Right renal pelvis (tissue), 4 donors: ENCODE data around the gene MARCHF9. TPM values are rescaled to one million over a fixed set of nuclear protein-coding genes. Genes with fewer than 3 reads are reported as not detected.
"Not testable (repeated sequence)": the region's sequence is repeated elsewhere in the genome, so short reads cannot be mapped to it uniquely, and the experiment has no call there.

ENCODE experiments used
- DNase-seq, 4 donors: peaks; one replicate each; pipeline ENCODE4 v3.0.0-alpha.2; 2013; ENCODE audit warnings: low read depth in 4 of 4, low spot score in 3 of 4, missing footprints in 1 of 4
- polyA plus RNA-seq, 4 donors: library from polyadenylated mRNA; unstranded; fragments of 120-200 nt; gene quantifications; one replicate each; pipeline ENCODE4 v1.2.1, GENCODE V29; 2013; ENCODE audit not compliant: insufficient read length in 4 of 4

Gene MARCHF9
- polyA plus RNA-seq, 4 donors, result 17.7 to 21.0 (median 19.4) TPM

DNA sequence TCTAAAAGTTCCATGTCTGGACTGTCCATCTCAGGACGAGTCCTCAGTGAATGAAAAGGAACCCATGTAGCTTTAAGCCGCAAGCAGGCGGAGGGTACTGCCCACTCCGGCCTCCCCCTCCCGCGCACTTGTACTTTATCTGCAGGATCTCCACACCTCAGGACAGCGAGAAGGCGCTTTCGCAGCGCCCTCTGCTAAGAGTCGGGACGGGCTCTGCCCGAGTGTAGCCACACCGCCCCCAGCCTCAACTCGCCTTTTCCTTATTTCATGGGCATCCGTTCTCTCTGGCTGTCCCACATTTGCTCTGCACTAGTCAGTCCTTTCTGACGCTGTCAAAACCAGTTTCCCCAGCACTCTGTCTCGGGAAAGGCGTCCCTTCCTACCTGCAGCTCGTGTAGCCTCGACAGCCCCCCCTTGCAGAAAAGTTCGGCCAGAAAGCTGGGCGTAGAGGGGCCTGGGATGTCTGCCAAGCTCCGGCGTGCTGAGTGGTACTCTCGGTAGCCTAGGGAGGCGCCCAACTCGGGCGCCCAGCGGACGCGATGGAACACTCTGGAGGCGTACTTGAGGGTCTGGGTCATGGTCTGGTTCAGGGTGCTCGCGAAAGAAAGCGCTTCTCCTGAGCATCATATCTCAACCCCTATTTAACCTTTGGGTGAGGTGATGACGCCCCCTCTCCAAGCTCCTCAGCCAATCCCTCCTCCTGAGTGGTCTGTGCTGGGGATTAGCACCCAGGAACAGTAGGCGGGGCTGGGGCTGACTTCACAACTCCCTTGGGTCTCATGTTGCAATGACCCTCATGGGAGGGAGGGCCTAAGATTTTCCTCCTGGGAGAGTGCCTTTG is 11.8 kb downstream of the MARCHF9 start, which contains the start of gene CYP27B1:
Gene CYP27B1, minus strand, starts transcription at position 615 of the 841 bp plus-strand sequence. Its CDS starts 37 bp downstream, at position 578.
- no peak for DNase-seq

DNA sequence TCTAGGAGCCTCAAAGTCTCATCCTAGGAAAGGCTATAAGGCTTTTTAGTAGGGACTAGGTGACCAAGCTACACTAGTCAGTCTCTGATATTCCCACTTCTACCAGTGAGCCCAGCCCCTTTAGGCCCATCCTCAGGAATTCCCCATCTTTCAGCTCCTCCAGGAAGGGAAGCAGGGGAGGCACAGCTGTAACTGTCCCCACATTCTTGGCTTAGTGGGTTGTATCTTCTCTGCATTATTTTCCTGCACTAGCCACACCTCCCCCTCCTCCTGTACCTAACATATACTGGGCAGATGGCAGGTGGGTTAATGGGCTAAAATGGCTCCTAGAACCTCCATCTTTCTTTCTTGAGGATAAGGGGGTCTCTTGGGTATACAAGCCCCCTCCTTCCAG is 12.4 kb downstream of the MARCHF9 start:
- no peak for DNase-seq

DNA sequence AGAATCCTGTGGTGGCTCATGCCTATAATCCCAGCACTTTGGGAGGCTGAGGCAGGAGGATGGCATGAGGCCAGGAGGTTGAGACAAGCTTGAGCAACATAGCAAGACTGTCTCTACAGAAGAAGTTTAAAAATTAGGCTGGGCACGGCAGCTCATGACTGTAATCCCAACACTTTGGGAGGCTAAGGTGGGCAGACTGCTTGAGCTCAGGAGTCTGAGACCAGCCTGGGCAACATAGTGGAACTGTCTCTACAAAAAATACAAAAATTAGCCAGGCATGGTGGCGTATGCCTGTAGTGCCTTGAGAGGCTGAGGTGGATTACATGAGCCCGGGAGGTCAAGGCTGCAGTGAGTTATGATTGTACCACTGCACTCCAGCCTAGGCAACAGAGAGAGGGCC is 13.0 kb downstream of the MARCHF9 start:
- DNase-seq, result no peak

DNA sequence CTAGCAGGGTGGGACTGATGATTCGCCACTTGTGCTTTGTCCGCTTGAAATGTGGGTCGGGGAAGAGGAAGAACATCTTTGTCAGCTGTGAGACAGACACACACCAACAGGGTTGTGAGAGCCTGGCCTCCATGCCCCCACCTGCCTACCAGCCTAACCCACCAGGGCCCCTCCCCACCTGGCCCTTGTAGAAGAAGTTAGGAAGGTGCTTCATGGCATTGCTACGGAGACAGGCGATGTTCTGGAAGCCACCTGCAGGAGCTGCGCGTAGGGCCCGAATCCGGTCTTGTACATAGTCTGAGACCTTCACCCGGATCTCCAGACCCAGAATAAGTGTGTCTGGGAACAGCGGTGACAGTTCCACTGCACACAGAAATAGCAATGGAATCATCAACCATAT is 14.7 kb downstream of the MARCHF9 start:
- DNase-seq, result no peak

DNA sequence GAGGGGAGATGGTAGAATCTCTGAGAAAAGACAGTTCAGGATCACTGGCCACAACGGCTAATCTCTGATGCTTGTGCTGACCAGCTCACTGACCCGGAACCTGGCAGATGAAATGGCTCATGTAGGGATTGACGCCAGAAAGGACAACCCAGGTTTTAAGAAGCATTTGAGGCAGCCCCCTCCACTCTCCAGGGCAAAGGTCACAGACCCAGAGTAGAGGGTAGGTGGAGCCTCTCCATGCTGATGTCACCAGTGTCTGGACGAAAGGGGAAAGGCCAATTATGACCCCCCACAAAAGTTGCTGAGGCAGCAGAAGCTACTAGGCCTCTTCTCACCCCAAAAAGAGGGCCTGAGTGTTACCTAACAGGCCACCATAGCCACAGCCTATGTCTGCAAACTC is 15.8 kb downstream of the MARCHF9 start:
- no peak for DNase-seq

DNA sequence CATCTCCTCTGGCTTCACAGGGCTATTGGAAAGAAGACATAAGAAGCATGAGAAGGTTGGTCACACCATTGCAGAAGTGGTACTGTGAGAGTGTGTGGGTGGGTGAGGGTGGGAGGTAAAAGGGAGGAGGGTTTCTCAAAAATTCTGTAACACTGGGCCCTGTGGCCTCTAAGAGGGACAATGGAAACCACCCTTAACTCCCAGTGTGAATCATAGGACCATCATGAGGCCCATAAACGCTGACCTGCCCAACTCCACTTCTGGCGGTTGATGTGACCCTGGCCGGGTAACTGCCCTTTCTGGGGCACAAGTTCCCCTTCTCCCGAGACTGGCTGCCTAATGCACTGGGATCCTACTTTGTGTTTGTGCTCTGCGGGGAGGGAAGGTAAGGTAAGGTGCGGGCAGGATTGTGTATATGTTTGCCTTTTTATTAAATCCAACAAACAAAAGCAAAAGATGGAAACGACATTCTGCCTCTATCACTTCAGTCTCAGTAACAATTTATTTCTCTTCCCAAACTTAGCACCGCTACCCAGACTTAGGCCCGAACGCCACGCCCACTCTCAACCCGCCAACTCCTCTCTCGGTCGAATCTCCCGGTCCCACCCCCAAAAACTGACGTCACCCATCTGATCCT is 16.5 kb downstream of the MARCHF9 start:
- peak in 2 of 4 donors; percentile 76 to 87 for DNase-seq

DNA sequence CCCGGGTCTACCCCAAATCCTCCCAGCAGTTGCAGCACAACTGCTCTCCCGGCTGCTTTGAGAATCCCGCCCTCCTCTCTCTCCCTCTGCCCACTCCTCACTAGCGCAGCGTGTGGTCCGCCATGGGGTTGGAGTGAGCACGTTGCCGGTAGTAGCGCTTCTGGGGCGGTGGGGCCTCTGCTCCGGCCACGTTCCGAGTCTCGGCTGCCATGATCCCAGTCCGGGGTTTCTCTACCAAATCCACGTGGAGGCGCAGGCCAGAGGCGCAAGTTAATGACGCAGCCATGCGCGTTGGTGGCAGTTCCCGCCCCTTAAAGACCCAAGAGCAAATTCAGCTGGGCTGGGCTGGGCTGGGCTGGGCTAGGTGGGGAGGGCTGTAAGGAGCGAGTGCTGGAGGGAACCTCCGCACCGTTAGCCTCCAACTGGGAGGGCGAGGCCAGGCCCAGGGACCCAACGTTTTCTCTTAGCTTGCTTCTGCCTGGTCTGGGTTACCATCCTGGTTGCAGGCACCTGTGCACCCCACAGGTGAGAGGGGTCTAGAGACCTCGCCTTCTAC is 17.0 kb downstream of the MARCHF9 start, which contains the start of gene METTL1:
Gene METTL1, minus strand, starts transcription at position 233 of the 556 bp plus-strand sequence. Its CDS starts 22 bp downstream, at position 211.
- peak; percentile 93 to 98 (median 96) for DNase-seq

DNA sequence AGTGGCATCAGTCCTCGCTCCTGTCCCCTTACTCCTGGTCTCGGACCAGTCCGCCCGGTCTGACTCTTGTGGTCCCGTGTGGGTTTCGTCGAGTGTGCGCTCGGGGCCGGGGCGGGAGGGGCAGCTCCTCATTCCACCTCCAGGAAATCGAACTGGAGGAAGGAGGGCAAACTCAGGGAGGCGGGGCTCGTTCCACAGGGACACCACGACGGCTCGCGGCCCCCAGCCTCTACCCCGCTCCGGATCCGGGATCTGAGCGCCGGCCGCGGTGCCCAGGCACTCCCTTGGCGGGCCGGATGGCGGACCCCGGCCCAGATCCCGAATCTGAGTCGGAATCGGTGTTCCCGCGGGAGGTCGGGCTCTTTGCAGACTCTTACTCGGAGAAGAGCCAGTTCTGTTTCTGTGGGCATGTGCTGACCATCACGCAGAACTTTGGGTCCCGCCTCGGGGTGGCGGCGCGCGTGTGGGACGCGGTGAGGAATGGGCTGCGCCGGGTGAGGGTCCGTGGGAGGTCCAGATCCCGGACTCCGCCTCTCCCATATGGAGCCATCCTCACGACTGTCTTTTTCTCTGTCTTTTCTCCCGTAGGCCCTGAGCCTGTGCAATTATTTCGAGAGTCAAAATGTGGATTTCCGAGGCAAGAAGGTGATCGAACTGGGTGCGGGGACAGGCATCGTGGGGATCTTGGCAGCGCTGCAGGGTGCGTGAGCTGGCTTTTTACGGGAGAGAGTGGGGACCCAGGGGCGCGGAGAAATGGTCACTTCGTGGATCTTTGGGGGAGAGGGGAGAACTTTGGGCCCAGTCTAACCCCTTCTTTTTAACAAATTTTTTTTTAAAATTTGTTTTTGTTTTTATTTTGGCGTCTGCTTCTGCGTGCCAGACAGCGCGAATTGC is 17.8 kb downstream of the MARCHF9 start, which contains the start of gene EEF1AKMT3:
Gene EEF1AKMT3, plus strand, starts transcription at position 186 of the 894 bp plus-strand sequence. Its CDS starts 111 bp downstream, at position 297.
- DNase-seq, result no peak

DNA sequence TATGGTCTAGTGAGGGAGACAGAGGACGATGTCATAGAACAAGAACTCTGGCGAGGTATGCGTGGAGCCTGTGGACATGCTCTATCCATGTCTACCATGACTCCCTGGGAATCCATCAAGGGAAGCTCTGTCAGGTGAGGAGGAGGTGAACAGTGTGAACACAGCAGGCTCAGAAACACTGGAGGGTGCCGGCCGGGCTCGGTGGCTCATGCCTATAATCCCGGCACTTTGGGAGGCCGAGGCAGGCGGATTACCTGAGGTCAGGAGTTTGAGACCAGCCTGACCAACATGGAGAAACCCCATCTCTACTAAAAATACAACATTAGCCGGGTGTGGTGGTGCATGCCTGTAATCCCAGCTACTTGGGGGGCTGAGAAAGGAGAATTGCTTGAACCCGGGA is 19.7 kb downstream of the MARCHF9 start:
- not testable (repeated sequence) for DNase-seq

DNA sequence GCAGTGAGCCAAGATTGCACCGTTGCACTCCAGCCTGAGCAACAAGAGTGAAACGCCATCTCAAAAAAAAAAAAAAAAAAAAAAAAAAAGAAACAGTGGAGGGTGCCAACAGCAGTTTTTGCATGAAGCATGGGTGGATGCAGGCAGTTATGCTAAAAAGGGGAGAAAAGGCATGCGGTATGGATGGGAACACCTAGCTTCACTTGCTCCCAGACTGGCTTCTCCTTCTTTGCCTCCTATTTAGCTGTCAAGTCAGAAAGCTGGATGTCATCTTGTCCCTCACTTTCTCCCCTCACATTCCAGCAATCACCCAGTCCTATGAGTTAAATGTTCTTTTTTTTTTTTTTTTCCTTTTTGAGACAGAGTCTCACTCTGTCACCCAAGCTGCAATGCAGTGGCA is 20.1 kb downstream of the MARCHF9 start:
- no peak for DNase-seq

DNA sequence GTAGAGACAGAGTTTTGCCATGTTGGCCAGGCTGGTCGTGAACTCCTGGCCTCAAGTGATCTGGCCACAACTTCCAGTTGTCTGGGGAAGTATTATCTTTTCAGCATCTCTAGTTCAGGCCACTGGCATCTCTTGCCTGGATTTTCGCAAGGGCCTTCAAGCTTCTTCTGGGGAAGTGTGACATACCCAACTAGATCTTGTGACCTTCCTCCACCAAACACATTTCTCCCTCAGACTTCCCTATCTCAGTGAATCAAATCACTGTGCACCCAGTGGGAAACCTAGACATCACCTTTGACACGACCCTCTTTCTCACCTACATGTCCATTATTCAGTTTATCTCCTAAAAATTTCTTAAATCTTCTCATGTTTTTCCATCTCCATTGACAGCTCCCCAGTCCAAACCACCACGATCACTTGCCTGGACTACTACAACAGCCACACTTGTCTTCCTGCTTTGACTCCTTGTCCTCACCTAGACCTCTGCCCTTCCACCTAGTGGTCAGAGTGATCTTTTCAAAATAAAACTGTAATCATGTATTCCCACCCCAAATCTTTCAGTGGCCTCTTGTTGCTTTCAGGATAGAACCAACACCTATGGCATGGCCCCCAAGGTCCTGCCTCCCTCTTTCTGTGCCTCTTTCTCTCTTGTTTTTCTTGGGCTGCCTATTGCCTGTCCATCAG is 20.8 kb downstream of the MARCHF9 start:
- DNase-seq, result no peak

DNA sequence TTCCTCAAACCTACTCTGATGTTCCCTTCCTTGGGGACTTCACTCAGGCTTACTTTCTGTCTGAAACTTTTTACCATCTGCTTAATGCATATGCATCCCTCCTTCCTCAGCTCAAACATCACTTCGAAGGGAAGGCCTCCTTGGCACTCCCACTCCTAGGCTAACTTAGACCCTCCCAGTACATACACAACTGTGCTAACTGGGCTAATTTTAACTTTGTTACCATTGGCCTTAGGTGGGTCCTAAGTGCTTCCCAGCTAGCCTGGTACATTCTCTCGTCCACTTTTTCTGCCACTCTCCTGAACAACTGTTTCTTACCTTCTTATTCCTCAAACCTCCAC is 21.3 kb downstream of the MARCHF9 start:
- DNase-seq, result no peak

DNA sequence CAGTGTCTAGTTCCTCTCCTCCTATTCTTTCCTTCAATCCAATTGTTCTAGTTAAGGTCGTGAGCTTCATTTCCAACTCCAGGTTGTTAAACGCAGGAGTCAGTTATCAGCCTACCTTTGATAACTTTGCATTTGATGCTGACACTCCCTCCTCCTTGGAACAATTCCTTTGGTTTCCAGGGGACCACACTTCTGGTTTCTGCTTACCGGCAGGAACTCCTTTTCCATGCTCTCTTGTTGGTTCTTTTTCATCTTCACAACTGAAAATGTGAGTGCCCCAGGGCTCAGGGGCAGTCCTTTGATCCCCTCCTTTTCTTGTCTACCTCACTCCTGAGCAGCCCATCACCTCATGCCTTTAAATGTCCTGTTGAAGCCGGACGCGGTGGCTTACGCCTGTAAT is 22.5 kb downstream of the MARCHF9 start:
- no peak for DNase-seq

DNA sequence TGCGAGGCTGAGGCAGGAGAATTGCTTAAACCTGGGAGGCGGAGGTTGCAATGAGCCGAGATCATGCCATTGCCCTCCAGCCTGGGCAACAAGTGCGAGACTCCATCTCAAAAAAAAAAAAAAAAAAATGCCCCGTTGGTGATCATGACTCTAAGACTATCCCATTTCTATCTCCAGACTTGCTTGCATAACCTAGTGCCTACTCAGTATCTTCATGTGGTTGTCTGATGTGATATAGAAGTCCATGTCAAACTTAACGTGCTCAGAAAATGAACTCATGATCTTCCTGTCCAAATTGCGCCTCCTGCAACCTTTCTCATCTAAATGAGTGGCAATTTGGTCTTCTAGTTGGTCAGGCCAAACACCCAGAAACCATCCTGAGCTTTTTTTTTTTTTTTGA is 23.0 kb downstream of the MARCHF9 start:
- DNase-seq, result no peak

DNA sequence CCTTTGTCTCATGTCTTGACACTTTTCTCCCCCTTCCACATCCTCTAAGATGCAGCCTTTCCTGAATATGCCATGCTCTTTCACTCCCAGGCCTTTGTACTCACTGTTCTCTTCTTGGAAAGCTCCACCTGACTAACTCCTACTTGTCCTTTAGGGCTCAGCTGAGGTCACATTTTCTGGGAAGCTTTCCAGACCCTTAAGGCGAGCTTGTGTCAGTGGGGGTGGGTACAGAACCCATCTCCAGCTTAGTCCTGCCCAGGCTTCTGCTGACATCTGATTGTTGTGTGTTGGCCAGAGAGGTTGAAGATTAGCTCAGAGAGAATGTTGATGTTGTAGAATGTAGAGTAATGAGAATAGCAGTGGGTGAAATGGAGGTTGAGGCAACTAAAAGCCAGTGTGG is 24.8 kb downstream of the MARCHF9 start:
- DNase-seq, result no peak

DNA sequence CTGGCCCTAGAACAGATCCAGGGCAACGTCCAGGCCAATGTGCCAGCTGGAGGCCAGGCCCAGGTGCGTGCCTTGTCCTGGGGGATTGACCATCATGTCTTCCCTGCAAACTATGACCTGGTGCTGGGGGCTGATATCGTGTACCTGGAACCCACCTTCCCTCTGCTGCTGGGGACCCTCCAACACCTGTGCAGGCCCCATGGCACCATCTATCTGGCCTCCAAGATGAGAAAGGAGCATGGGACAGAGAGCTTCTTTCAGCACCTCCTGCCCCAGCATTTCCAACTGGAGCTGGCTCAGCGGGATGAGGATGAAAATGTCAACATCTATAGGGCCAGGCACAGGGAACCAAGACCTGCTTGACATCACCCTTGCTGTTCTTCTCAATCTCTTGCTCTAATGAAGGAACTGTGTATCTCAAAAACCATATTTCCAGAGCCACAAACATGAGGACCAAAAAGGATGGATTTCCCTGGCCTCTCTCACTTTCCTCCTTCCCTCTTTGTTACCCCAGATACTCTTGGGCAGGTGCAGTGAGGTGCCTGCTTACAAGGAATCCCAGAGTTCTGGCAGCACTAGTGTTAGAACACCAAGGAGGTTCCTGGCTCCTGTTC is 25.5 kb downstream of the MARCHF9 start:
- no peak for DNase-seq

DNA sequence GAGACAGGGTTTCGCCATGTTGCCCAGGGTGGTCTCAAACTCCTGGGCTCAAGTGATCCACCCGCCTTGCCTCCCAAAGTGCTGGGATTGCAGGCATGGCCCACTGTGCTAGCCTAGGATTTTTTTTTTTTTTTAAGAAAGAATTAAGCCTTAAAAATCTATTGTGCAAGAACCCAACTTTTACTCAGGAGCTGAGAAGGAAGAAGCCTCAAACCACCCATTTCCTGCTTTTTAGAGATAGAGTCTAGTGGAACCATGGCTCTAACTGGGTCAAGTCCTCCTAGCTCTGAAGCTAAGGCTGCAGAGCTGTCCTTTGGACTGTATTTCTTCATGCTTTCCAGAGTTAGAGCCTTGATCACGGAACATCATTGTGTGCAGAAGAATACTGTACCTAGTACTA is 26.3 kb downstream of the MARCHF9 start:
- DNase-seq, result no peak

DNA sequence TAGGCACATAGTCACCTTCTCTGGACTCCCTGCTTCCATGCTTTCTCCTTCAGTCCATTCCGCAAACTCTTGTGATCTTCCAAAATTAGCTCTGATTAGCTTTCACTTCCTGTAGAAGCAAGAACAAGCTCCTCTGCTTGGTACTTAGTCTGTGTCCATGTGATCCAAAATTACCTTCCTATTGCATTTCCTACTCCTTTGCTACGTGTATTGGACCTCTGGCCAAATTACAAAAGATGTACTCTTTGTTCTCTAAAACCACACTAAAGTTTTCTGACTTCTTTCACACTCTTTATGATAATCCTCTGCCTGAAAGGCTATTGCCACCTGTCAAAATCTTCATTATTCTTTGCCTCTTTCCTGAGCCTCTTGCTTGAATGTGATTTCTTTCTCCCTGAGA is 26.9 kb downstream of the MARCHF9 start:
- DNase-seq, result no peak

DNA sequence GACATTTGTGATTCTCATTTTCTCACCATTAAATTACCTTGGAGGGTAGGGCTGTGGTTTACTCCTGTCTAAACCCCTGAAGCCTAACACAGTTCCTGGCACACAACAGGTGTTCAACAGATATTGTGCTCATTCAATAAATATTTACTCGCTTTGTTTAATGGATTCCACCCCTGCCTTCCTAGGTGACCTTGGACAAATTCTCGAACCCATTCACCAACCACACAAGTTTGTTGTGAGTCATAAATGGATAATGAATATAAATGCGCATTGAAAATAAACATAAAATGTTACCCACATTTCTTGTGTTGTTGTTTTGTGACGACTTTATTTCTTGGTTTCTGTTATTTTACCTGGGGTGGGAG is 27.3 kb downstream of the MARCHF9 start:
- DNase-seq, result no peak
